Measurements from ENCODE around the gene C15orf39.

- no peak for TF ChIP-seq CTCF (IDR thresholded peaks at IDR 0.05; ENCODE audit: low read depth, low read length)
- TF ChIP-seq EZH2phosphoT487 (IDR thresholded peaks at IDR 0.05; ENCODE audit: low read depth) = no peak
Observed at GRCh38 chr15:75214293-75215096, 12.8 kb downstream of the C15orf39 start.

Measured in OCI-LY3 (cell line).